B cell (primary cell): ENCODE results near the gene TMEM205.

Experiments used
- EZH2 ChIP-seq: IDR thresholded peaks from 2 replicates; pipeline ENCODE4 v1.6.1; 2012; ENCODE audit warnings: borderline replicate concordance, low read depth, mild to moderate bottlenecking, moderate library complexity, low read length; ENCODE audit not compliant: insufficient read depth, poor library complexity, severe bottlenecking
- TF ChIP-seq, protein P1 (sequence below): fragments of 200-600 bp; IDR thresholded peaks from one replicate; pipeline ENCODE4 v1.8.0; 2022; ENCODE audit warnings: antibody characterized with exemption, mild to moderate bottlenecking

DNA sequence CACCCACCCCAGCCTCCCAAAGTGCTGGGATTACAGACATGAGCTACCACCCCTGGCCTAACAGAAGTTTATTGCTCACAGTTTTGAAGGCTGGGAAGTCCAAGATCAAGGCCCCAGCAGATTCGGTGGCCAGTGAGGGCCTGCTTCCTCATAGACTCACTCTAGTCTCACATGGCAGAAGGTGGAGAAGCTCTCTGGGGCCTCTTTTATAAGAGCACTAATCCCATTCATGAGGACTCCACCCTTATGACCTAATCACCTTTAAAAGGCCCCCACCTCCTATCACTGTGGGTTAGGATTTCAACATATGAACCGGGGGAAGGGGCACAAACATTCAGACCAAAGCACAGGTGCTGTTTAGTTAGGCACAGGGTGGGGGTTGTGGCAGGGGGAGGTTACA is 21.5 kb upstream of the TMEM205 start:
- no peak for TF ChIP-seq EZH2
- TF ChIP-seq, protein P1, sequence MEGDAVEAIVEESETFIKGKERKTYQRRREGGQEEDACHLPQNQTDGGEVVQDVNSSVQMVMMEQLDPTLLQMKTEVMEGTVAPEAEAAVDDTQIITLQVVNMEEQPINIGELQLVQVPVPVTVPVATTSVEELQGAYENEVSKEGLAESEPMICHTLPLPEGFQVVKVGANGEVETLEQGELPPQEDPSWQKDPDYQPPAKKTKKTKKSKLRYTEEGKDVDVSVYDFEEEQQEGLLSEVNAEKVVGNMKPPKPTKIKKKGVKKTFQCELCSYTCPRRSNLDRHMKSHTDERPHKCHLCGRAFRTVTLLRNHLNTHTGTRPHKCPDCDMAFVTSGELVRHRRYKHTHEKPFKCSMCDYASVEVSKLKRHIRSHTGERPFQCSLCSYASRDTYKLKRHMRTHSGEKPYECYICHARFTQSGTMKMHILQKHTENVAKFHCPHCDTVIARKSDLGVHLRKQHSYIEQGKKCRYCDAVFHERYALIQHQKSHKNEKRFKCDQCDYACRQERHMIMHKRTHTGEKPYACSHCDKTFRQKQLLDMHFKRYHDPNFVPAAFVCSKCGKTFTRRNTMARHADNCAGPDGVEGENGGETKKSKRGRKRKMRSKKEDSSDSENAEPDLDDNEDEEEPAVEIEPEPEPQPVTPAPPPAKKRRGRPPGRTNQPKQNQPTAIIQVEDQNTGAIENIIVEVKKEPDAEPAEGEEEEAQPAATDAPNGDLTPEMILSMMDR: no peak
